Spleen (tissue), 7 donors: ENCODE measurements around the gene TMEM47.

Experiments used
- POLR2AphosphoS5 ChIP-seq, 3 donors: sonication (generic); formaldehyde crosslinking; IDR thresholded peaks; one replicate each; pipeline ENCODE4 v1.5.1; 2017; ENCODE audit warnings: antibody characterized with exemption in 3 of 3
- TF ChIP-seq, protein P1 (sequence below), 11 experiments: fragments of 200-600 bp in 7 of 11; fragments of 450-650 bp in 4 of 11; sonication (generic) in 4 of 11; IDR thresholded peaks in 8 of 11; conservative IDR thresholded peaks in 3 of 11; 1 replicate in 7 of 11; 2 replicates in 4 of 11; pipeline versions ENCODE4 v1.4.0 to v1.8.0; 2016 to 2021; ENCODE audit warnings: antibody characterized with exemption in 11 of 11, inconsistent platforms in 4 of 11, mild to moderate bottlenecking in 1 of 11
- donor health status: DM: no; HTN: no; CAD: no; lungs with moderate emphysema.
- donor health status: DM: no; HTN: no; CAD: no.
- donor health status: DM: no; HTN: no; CAD: no.

DNA sequence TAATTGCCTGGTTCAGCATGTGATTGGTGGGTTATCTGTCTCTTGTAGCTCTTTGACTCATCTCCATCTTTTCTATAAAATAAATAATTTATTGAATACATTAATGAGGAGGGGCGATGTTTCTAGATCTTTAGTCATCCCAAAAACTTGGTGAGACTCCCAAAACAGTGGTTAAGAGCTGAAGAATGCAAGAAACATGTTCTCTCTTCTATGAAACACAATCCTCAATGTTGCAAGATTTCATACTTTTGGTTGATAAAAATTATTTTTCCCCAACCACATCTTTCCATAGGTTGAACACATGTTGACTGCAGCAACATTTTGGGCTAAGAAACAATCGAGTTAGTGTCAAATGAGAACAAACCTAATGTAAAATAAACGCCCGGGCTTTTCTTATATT lies 1.2 kb upstream of the TMEM47 start:
- TF ChIP-seq, protein P1, sequence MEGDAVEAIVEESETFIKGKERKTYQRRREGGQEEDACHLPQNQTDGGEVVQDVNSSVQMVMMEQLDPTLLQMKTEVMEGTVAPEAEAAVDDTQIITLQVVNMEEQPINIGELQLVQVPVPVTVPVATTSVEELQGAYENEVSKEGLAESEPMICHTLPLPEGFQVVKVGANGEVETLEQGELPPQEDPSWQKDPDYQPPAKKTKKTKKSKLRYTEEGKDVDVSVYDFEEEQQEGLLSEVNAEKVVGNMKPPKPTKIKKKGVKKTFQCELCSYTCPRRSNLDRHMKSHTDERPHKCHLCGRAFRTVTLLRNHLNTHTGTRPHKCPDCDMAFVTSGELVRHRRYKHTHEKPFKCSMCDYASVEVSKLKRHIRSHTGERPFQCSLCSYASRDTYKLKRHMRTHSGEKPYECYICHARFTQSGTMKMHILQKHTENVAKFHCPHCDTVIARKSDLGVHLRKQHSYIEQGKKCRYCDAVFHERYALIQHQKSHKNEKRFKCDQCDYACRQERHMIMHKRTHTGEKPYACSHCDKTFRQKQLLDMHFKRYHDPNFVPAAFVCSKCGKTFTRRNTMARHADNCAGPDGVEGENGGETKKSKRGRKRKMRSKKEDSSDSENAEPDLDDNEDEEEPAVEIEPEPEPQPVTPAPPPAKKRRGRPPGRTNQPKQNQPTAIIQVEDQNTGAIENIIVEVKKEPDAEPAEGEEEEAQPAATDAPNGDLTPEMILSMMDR (IDR thresholded peaks at IDR 0.05 in 8 of 11, conservative IDR thresholded peaks at IDR 0.05 in 3 of 11), result no peak
- TF ChIP-seq POLR2AphosphoS5 (IDR thresholded peaks at IDR 0.05), result no peak
